HCT116 (cell line): Measurements from ENCODE around the gene SNAPC4. TPM values are rescaled to one million over a fixed set of nuclear protein-coding genes. Genes with fewer than 3 reads are reported as not detected.

Source experiments
- ATAC-seq: fragments of 200-7000 bp; cut with Tn5 transposase; 2 replicates; pipeline ENCODE4 v1.9.1; 2020; ENCODE audit warnings: mild to moderate bottlenecking, moderate library complexity
- BruUV-seq: library from RNA; stranded (reverse); fragments of 400-500 nt; replicated peaks from 2 replicates; lab custom pipeline; 2021; lab: Mats Ljungman, UMichigan
- CTCF ChIA-PET: fragments of 300-600 bp; sonication (Branson Sonifier 250); formaldehyde crosslinking; loops from one replicate; lab custom pipeline; 2021; ENCODE audit warnings: antibody characterized with exemption; lab: Charles Lee
- POLR2A ChIA-PET: fragments of 300-600, 350-600 bp; sonication (Branson Sonifier 250); formaldehyde crosslinking; loops from one replicate; lab custom pipeline; 2021; ENCODE audit warnings: antibody characterized with exemption; lab: Charles Lee
- RAD21 ChIA-PET, 2 experiments: fragments of 300-600 bp; sonication (Branson Sonifier 250); formaldehyde crosslinking; loops; one replicate each; lab custom pipeline; 2023; ENCODE audit warnings: low total read pairs in 2 of 2; ENCODE audit not compliant: uncharacterized antibody in 2 of 2, unreplicated experiment in 2 of 2, low non-redundant PET in 1 of 2; lab: Charles Lee
- DNase-seq: peaks from one replicate; pipeline ENCODE4 v3.0.0-alpha.2; 2010; ENCODE audit warnings: low read depth, low spot score
- H2AFZ ChIP-seq: fragments of 200-600 bp; shearing (Covaris generic), sonication (generic); 2 replicates; pipeline ENCODE4 v1.6.1; 2017; ENCODE audit warnings: low read depth, mixed run types, mixed read lengths, antibody characterized with exemption, low read length; ENCODE audit not compliant: poor library complexity, severe bottlenecking
- H3K27ac ChIP-seq: 2 replicates; pipeline ENCODE4 v1.5.1; 2012; ENCODE audit warnings: low read depth, low read length
- H3K27me3 ChIP-seq: fragments of 200-600 bp; sonication (generic); 2 replicates; pipeline ENCODE4 v1.6.1; 2016; ENCODE audit warnings: mixed run types, low read length, mixed read lengths; ENCODE audit not compliant: insufficient read depth
- H3K36me3 ChIP-seq, 2 experiments: fragments of 200-500 bp in 1 of 2; fragments of 200-600 bp in 1 of 2; sonication (Bioruptor generic) in 1 of 2; sonication (generic) in 1 of 2; 2 replicates each; pipeline versions ENCODE4 v1.5.1 to v1.6.1; 2014 to 2016; ENCODE audit warnings: low read length in 2 of 2, inconsistent platforms in 1 of 2, mixed read lengths in 1 of 2, mixed run types in 1 of 2; ENCODE audit not compliant: insufficient read depth in 2 of 2, control insufficient read depth in 1 of 2
- H3K4me1 ChIP-seq, 2 experiments: fragments of 200-600 bp in 1 of 2; sonication (generic) in 1 of 2; 2 replicates each; pipeline versions ENCODE4 v1.5.1 to v1.6.1; 2012 to 2017; ENCODE audit warnings: low read length in 2 of 2, inconsistent platforms in 1 of 2, mild to moderate bottlenecking in 1 of 2, mixed read lengths in 1 of 2, mixed run types in 1 of 2, moderate library complexity in 1 of 2; ENCODE audit not compliant: insufficient read depth in 2 of 2, control insufficient read depth in 1 of 2
- H3K4me2 ChIP-seq: fragments of 200-600 bp; sonication (generic); 2 replicates; pipeline ENCODE4 v1.6.1; 2017; ENCODE audit warnings: mixed run types, low read length, mixed read lengths
- H3K4me3 ChIP-seq, 2 experiments: fragments of 200-600 bp in 1 of 2; sonication (generic) in 1 of 2; replicated peaks in 1 of 2; 2 replicates each; pipeline ENCODE4 v1.5.1; 2011 to 2016; ENCODE audit warnings: low read length in 2 of 2, control low read depth in 1 of 2, low read depth in 1 of 2, mild to moderate bottlenecking in 1 of 2, mixed read lengths in 1 of 2, mixed run types in 1 of 2
- H3K79me2 ChIP-seq: fragments of 200-600 bp; sonication (generic); 2 replicates; pipeline ENCODE4 v1.6.1; 2017; ENCODE audit warnings: mild to moderate bottlenecking, mixed run types, low read length, moderate library complexity, mixed read lengths; ENCODE audit not compliant: insufficient read depth
- H3K9ac ChIP-seq: fragments of 200-600 bp; sonication (generic); 2 replicates; pipeline ENCODE4 v1.6.1; 2016; ENCODE audit warnings: low read length, mixed read lengths
- H3K9me2 ChIP-seq: fragments of 200-600 bp; sonication (generic), shearing (Covaris generic); 2 replicates; pipeline ENCODE4 v1.6.1; 2017; ENCODE audit warnings: mixed run types, mild to moderate bottlenecking, moderate library complexity; ENCODE audit not compliant: insufficient read depth
- H3K9me3 ChIP-seq, 2 experiments: fragments of 200-500 bp in 1 of 2; fragments of 200-600 bp in 1 of 2; sonication (Bioruptor generic) in 1 of 2; sonication (generic) in 1 of 2; 2 replicates each; pipeline ENCODE4 v1.6.1; 2014 to 2017; ENCODE audit warnings: low read length in 2 of 2, mixed read lengths in 2 of 2, inconsistent platforms in 1 of 2, low read depth in 1 of 2, mild to moderate bottlenecking in 1 of 2, mixed run types in 1 of 2, moderate library complexity in 1 of 2; ENCODE audit not compliant: control insufficient read depth in 1 of 2, insufficient read depth in 1 of 2
- H4K20me1 ChIP-seq: fragments of 200-600 bp; sonication (generic), shearing (Covaris generic); 2 replicates; pipeline ENCODE4 v1.6.1; 2017; ENCODE audit warnings: mixed run types, mild to moderate bottlenecking, moderate library complexity; ENCODE audit not compliant: insufficient read depth
- EZH2 ChIP-seq: fragments of 200-600 bp; sonication (generic); IDR thresholded peaks from 2 replicates; pipeline ENCODE4 v1.6.1; 2017; ENCODE audit warnings: antibody characterized with exemption, mixed run types
- EZH2phosphoT487 ChIP-seq: fragments of 200-600 bp; IDR thresholded peaks from 2 replicates; pipeline ENCODE4 v1.6.1; 2018; ENCODE audit warnings: antibody characterized with exemption, borderline replicate concordance
- POLR2A ChIP-seq: IDR thresholded peaks from 2 replicates; pipeline ENCODE4 v1.7.0; 2011; ENCODE audit warnings: borderline replicate concordance; ENCODE audit not compliant: insufficient read depth, insufficient read length; ENCODE audit errors: extremely low read depth
- POLR2AphosphoS5 ChIP-seq: IDR thresholded peaks from 2 replicates; pipeline ENCODE4 v1.6.1; 2011; ENCODE audit warnings: mild to moderate bottlenecking, low read depth, low read length, moderate library complexity
- RAD21 ChIP-seq: IDR thresholded peaks from 2 replicates; pipeline ENCODE4 v1.6.1; 2012; ENCODE audit warnings: low read depth, mild to moderate bottlenecking
- SP1 ChIP-seq: IDR thresholded peaks from 2 replicates; pipeline ENCODE4 v1.6.1; 2012; ENCODE audit warnings: low read depth
- YY1 ChIP-seq: IDR thresholded peaks from 2 replicates; pipeline ENCODE4 v1.6.1; 2011; ENCODE audit warnings: low read length, low read depth, moderate library complexity, mild to moderate bottlenecking; ENCODE audit not compliant: insufficient replicate concordance; ENCODE audit errors: extremely low read depth
- ZFX ChIP-seq: fragments of 450-650 bp; IDR thresholded peaks from 2 replicates; pipeline ENCODE4 v1.6.1; 2017
- intact Hi-C: fragments of 100-400 bp; cut with micrococcal nuclease; formaldehyde crosslinking; loops from 2 replicates; pipeline ENCODE4 v1.10.0; 2022
- total RNA-seq: library from RNA; stranded (reverse); gene quantifications from one replicate; pipeline ENCODE4 v1.2.1, GENCODE V29; 2021; ENCODE audit not compliant: unreplicated experiment
- TF ChIP-seq, protein P1 (sequence below), 3 experiments: fragments of 200-600 bp in 1 of 3; sonication (generic) in 1 of 3; IDR thresholded peaks in 2 of 3; conservative IDR thresholded peaks in 1 of 3; 2 replicates each; pipeline ENCODE4 v1.5.1; 2012 to 2017; ENCODE audit warnings: low read depth in 2 of 3, low read length in 2 of 3, antibody characterized with exemption in 1 of 3, borderline replicate concordance in 1 of 3, control low read depth in 1 of 3, mild to moderate bottlenecking in 1 of 3, mixed read lengths in 1 of 3, mixed run types in 1 of 3, moderate library complexity in 1 of 3; ENCODE audit not compliant: insufficient read depth in 1 of 3
- TF ChIP-seq, protein P2 (sequence below): IDR thresholded peaks from 2 replicates; pipeline ENCODE4 v1.6.1; 2012; ENCODE audit warnings: low read depth
- TF ChIP-seq, protein P3 (sequence below): IDR thresholded peaks from 2 replicates; pipeline ENCODE4 v1.6.1; 2012

Gene SNAPC4
- total RNA-seq, 1 experiment from 2014 or later, result 20.4 TPM

DNA sequence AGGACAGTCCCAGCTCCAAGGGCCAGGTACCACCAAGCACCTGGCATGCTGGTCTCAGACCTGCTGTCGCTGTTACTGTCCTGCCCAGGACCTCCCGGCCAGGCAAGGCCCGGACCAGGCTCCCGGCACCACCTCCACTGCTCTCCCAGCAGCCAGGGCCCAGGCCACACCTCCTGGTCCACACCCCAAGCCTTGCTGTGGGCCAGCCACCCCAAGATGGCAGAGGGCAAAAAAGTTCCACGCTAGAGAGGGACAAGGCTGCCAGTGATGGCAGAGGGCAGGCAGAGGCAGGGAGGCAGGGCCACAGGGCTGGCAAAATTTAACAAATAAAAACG, 37.6 kb downstream of the SNAPC4 start:
- Histone ChIP-seq H3K4me3 (peak overlapping the region; percentile 65 to 81), H3K9ac (peak overlapping the region; percentile 91), H3K27me3 (no peaks in the 10 kb centered on the region), H3K79me2 (no peaks in the 10 kb centered on the region), H3K36me3 (no peaks in the 10 kb centered on the region), H2AFZ (no peak overlapping the region), H3K4me1 (peaks cover 10 to 16% of the 10 kb centered on the region in 2 experiments), H3K27ac (peak overlapping the region; percentile 58), H3K4me2 (peak overlapping the region; percentile 88), H4K20me1 (no peaks in the 10 kb centered on the region), H3K9me3 (no peaks in the 10 kb centered on the region), H3K9me2 (no peaks in the 10 kb centered on the region)
- ChIA-PET POLR2A (interaction anchor here (0.6 to 1.7 kb wide), 4 partner anchors 8 to 39 kb away, joined by 3 to 8 read pairs (median 4); partner anchors contain the start of gene GPSM1), RAD21 (interaction anchor here (0.6 to 1.3 kb wide), 3 partner anchors 17 to 40 kb away, joined by 6 to 9 read pairs (median 6); no protein-coding TSS in a partner anchor), CTCF (interaction anchor here (0.6 to 2.4 kb wide), 16 partner anchors 9 to 331 kb away, joined by 3 to 15 read pairs (median 3); partner anchors contain the start of genes ENTR1 and PMPCA)
- no TSS peak for BruUV-seq
- intact Hi-C loops, result no loop called here
- no peak for ATAC-seq
- TF ChIP-seq POLR2A (no peak), POLR2AphosphoS5 (no peak), EZH2 (no peak), RAD21 (no peak), ZFX (no peak), YY1 (no peak), EZH2phosphoT487 (no peak), SP1 (no peak)
- TF ChIP-seq, protein P1, sequence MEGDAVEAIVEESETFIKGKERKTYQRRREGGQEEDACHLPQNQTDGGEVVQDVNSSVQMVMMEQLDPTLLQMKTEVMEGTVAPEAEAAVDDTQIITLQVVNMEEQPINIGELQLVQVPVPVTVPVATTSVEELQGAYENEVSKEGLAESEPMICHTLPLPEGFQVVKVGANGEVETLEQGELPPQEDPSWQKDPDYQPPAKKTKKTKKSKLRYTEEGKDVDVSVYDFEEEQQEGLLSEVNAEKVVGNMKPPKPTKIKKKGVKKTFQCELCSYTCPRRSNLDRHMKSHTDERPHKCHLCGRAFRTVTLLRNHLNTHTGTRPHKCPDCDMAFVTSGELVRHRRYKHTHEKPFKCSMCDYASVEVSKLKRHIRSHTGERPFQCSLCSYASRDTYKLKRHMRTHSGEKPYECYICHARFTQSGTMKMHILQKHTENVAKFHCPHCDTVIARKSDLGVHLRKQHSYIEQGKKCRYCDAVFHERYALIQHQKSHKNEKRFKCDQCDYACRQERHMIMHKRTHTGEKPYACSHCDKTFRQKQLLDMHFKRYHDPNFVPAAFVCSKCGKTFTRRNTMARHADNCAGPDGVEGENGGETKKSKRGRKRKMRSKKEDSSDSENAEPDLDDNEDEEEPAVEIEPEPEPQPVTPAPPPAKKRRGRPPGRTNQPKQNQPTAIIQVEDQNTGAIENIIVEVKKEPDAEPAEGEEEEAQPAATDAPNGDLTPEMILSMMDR (IDR thresholded peaks at IDR 0.05 in 2 of 3, conservative IDR thresholded peaks at IDR 0.05 in 1 of 3; ENCODE audit: borderline replicate concordance in 1 of 3, insufficient read depth in 1 of 3, low read depth in 2 of 3, low read length in 2 of 3), result no peak
- TF ChIP-seq, protein P2, sequence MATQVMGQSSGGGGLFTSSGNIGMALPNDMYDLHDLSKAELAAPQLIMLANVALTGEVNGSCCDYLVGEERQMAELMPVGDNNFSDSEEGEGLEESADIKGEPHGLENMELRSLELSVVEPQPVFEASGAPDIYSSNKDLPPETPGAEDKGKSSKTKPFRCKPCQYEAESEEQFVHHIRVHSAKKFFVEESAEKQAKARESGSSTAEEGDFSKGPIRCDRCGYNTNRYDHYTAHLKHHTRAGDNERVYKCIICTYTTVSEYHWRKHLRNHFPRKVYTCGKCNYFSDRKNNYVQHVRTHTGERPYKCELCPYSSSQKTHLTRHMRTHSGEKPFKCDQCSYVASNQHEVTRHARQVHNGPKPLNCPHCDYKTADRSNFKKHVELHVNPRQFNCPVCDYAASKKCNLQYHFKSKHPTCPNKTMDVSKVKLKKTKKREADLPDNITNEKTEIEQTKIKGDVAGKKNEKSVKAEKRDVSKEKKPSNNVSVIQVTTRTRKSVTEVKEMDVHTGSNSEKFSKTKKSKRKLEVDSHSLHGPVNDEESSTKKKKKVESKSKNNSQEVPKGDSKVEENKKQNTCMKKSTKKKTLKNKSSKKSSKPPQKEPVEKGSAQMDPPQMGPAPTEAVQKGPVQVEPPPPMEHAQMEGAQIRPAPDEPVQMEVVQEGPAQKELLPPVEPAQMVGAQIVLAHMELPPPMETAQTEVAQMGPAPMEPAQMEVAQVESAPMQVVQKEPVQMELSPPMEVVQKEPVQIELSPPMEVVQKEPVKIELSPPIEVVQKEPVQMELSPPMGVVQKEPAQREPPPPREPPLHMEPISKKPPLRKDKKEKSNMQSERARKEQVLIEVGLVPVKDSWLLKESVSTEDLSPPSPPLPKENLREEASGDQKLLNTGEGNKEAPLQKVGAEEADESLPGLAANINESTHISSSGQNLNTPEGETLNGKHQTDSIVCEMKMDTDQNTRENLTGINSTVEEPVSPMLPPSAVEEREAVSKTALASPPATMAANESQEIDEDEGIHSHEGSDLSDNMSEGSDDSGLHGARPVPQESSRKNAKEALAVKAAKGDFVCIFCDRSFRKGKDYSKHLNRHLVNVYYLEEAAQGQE, result no peak
- TF ChIP-seq, protein P3, sequence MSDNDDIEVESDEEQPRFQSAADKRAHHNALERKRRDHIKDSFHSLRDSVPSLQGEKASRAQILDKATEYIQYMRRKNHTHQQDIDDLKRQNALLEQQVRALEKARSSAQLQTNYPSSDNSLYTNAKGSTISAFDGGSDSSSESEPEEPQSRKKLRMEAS, result no peak
- DNase-seq, result no peak
